CD4-positive, alpha-beta T cell treated with Interleukin-10 for 1 hour (primary cell): Measurements from ENCODE around the gene CTNNB1.

Source experiments
- DNase-seq: peaks from one replicate; pipeline ENCODE4 v3.0.0-alpha.2; 2020

Gene CTNNB1

DNA sequence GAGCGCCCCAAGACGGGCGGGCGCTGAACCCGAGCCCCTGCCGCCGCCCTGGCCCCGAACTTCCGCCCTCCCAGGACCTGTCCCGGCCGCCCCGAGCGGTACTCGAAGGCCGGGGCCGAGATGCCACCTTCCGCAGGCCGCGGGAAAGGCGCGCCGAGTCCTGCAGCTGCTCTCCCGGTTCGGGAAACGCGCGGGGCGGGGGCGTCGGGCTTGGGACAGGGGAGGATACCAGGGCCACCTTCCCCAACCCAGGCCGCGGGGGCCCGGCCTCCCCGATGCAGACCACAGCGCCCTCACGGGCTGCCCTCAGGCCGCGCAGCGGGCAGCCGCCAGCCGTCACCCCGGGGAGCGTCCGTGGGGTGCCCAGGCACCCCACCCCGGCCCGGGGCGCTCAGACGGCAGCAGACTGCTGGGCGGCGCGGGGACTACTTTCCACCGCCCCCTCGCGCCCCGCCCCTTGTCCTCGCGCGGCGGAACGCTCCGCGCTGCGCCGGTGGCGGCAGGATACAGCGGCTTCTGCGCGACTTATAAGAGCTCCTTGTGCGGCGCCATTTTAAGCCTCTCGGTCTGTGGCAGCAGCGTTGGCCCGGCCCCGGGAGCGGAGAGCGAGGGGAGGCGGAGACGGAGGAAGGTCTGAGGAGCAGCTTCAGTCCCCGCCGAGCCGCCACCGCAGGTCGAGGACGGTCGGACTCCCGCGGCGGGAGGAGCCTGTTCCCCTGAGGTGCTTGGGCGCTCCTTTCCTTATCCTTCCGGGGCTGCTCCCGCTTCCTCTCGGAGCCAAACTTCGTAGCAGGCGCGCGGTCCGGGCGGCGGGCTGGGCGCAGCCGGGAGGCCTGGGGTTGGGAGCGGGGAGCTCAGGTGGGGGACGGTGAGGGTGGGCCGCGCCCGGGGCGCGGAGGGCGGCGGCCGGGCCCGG is at the start of gene CTNNB1:
TSS of gene CTNNB1 (plus strand) at position 556 of the 916 bp plus-strand sequence. CDS start 24,564 bp downstream, outside the sequence.
- DNase-seq, result peak; percentile 94

DNA sequence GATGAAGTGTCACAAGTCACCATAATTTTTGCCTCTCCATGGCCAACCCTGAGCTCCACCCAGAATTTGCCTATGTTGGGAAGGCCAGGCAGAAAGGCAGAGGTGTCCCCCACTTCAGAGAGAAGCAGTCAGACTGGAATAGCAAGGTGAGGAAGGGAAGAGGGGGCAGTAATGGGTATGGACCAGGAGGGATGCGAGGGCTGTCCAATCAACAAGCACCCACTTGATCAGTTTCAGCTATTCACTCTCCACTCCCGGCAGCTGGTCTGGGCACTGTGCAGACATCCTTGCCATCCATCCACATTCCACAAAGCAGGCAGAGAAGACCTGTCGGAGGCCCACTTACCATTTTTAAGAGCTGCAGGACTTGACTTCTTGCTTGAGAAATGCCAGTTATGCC is 43.5 kb upstream of the CTNNB1 start:
- no peak for DNase-seq

DNA sequence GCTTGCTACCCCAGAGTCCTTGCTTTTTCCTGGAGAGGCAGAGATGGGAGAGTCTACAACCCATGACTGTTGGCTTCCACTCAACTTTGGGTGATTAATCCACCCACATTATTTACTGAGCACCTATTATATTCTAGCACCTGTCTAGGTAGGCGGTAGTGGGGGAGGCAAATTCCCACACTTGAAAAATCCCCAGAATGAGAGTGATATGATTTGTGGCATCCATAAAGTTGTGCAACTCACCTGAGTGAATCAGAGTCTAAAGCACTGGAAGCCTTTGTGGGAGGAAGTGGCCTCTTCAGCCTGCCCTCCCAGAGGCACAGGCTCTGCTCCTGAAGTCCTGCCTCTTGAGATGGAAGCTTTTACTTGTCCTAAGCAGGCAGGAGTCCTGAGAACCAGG is 40.4 kb upstream of the CTNNB1 start:
- no peak for DNase-seq

DNA sequence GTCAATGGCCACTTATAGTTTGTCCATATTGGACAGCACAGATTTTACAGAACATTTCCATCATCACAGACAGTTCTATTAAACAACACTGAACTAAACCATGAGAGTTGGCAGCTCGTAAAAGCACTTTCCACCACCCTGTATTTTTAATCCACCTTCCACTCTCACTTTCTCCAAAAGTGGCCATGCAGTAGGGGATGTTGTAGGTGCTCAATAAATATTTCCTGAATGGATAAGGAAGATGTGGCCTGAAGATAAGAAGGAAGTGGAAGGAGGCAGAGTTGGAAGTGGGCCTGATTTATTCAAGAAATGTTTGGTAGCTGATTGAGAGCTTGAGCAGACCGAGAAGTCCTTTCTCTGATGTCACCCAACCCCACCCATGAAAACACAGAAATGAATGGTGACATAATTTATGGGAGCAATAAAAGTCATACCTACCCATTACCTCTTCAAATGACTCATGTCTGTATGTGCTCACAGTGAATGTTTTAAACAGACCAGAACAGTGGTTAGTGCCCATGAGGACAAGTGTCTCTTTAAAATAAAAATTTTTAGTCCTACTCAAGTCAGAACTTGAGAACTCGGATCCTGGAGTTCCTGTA is 39.6 kb upstream of the CTNNB1 start:
- DNase-seq, result no peak

DNA sequence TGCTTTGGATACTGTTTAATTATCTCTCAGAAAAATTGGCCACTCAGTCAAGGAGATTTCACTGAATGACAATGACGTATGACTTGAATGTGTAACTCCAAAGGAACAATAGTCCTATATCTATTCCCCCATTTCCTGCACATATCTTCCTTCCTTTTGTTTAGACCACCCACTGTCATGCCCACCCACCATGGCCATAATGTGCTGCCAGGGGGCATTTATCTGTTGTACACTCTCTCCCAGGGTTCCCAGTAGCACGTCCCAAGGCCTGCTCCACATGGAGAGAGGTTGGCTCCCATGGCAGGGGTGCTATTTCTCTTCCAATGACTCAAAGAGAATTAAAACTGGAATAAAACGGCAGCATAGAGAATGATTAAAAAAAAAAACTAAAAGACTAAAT is 36.8 kb upstream of the CTNNB1 start:
- no peak for DNase-seq

DNA sequence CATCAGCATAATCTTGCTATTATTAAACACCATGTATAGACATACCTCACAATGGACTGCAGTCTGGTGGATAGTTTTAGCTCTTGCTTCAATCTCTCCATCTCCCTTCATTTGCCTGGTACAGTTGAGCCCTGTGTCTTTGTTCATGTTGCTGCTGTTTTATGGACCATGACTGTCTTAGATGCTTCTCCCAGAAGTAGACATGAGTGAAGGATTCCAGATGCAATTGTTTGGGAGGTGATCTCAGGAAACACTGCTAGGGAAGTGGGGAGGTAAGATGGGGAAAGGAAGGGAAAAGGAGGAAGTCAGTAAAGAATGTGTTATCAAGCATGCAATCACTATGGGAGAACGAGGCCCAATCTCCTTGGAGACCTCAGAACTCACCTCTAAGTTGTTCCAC is 36.3 kb upstream of the CTNNB1 start:
- no peak for DNase-seq

DNA sequence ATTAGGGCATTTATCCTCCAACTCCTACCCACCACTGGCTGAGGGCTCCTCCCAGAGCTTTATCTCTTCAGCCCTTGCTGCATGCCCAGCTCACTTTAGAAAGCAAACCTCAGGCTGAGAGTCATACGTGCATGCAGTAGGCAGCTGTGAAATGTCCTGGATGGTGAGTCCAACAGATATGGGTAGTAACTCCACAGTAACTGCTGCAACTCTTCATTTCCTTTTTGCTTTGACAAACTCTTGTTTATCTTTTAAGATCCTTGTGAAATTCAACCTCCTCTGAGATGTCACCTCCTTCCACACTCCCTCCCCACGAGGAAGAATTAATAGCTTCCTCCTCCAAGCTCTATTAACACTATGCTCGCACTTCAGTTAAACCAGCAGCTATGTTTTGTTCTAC is 35.9 kb upstream of the CTNNB1 start:
- DNase-seq, result no peak

DNA sequence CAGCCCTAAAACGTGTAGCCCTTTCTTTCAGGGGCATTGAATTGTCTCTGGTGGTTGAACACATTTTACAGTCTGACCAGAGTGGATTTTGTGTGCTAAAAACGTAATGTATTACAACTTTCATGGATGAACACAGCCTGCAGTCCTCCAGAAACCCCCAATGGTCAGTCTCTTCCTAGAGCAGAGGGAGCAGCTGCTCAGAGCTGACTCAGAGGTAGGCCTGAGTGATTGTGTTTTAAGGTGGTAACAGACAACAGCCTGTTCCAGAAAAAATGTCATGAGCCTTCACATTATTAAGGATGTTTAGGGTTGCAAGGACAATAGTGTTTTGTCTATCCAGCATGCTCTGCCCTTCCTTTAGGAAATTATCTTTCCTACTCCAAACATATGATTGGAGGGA is 34.5 kb upstream of the CTNNB1 start:
- no peak for DNase-seq

DNA sequence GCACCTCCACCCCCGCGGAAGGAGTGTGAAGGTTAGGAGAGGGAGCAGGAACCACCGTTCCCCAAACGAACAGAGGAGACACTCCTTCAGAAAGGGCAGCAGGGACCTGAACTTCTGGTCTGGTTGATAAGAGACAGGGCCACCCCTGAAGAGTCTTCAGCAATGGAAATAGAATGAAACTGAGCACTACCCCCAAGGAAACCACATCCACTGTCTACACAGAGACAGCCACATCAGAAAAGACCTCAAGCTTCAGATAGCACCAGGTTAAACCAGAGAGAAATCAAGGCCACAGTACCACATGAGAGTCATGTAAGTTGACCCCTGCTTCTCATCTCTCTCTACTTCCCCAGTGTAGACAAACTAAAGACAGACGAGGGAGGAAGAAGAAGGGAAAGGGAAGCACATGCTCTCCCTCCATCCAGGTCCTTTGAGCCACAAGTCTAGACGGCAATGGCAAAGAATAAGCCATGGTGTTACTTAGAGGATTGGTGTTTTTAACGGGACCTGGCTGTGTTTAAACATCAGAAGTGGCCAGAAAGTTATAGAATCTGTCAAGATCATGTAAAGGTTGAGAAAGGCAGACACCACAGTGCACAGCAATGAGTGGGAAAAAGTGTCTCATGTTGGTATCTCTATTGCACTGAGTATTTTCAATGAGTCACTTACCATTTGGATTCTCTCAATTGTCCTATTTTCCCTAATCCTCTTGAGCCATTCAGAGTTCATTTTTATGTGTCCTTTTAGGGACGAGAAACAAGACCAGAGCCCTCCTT is 31.4 kb upstream of the CTNNB1 start:
- no peak for DNase-seq

DNA sequence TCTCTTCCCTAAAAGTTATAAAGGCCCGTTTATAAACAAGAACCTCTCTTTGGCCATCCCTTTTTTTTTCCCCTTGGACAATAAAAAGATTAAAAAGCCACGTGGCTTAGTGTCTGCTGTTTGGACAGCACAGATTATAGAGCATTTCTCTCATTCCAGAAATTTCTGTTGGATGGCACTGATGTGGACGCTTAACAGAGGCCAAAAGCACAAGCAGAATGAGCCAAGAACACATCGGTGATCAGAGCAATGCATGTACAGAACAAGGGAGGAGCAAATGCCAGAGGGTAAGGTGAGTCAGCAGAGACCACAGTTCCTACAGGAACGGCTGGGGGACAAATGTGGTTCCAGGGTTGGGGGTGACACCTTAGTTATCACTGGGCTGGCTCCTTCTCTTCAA is 30.3 kb upstream of the CTNNB1 start:
- DNase-seq, result no peak

DNA sequence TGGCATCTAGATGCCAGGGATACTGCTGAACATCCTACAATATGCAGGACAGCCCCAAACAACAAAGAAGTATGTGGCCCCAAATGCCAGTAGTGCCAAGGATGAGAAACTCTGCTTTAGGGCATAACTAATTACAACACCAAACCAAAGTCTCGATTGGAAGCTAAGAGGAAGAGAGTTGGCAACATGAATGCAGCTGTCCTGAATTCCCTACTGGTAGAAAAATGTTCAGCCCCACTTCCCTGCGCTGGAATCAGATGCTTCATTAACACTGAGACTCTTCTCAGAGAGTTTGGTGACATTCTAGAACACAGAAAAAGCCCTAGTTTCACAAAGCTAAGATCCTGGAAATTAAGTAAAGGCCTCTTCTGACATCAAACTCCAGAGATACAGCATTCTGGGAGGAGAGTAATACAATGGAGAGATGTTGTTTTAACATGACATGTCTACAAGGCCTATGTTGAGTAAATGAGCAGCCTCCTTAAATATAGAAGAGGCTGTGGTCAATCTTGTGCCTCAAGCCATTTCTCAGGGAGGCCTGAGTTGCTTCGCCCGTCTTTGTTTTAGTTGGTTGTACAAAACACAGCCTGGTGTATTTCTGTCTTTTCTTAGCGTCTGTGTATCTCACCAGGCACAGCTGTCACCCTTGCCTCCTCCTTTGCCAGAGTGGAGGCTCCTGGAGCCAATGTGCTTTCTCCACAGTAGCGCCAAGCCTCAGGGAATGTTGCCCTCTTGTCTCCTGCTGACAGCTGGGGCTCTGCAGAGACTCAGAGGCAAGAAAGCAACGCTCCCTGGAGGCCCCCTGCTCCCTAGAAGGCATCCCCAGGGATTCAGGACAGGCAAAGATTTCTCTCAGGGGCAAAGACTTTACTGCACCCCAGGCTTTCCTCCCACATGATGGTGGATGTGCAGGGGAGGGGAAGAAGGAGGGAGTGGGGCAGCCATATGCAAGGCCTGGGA is 25.1 kb upstream of the CTNNB1 start:
- DNase-seq, result no peak

DNA sequence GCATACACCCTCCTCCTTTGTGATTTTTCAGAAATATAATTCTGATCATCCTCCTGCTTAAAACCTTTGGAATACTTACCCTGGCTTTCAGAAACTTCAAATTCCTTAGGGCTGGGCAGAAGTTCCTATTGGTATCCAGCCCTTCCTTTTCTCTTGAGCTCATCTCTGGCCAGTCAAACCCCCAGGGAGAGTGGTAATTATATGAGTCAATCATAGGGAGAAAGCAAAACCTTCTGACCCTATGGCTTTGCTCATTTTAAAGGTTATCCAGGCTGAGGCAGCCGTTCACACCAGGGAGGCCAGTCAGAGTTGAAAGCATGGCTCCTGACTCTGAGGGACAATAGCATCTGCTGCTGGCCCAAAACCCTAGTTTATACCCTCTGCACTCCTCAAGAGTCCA is 23.9 kb upstream of the CTNNB1 start:
- no peak for DNase-seq

DNA sequence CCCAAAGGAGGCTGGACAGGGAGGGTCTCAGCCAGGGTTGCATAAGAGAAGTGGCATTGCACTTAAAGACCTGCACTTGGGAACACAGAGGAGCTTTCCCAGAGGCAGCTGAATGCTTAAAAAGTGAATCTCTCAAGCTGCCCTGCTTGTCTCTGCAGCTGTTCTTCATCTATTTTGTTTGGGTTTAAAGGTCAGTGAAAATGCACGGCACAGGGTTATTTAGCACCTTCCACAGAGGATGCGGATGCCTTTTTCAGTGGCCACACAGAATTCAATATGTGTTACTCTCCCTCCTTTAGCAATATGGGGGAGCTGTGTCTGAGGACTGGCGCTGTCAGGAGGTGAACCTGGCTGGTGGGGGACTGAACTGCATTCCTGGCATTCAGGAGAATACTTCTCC is 22.7 kb upstream of the CTNNB1 start:
- no peak for DNase-seq

DNA sequence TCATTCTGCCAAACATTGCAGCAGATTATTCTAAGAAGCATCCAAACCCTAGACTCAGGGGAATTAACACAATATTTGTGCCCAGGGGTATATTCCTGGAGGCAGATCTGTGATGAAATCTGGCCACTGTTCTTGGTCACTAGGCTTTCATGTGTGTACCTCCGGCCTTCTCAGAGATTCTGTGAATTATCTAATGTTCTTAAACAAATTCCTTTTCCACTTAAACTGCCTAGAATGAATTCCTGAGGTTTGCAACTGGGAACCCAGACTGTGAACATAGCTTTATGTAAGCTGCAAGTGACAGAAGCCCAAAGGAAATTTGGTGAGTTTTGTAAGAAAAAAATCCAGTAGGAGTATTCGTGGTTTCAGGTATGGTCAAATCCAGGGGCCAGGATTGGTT is 20.7 kb upstream of the CTNNB1 start:
- no peak for DNase-seq

DNA sequence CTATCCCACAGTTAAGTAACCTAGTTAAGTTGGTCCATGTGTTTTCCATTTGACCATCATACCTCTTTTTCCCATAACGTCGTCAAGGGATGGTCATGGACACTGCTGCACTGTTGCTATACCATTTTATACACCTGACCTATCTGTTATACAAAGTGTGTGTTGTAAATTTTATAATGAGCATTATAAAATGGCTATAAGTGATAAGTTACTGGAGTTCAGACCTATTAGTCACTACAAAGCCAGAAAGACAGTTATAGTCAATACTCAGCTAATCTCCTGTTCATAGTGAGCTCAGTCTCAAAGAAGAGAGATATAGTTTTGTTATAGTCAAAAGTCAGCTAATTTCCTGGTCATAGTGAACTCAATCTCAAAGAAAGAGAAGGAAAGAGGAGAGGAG is 18.9 kb upstream of the CTNNB1 start:
- no peak for DNase-seq

DNA sequence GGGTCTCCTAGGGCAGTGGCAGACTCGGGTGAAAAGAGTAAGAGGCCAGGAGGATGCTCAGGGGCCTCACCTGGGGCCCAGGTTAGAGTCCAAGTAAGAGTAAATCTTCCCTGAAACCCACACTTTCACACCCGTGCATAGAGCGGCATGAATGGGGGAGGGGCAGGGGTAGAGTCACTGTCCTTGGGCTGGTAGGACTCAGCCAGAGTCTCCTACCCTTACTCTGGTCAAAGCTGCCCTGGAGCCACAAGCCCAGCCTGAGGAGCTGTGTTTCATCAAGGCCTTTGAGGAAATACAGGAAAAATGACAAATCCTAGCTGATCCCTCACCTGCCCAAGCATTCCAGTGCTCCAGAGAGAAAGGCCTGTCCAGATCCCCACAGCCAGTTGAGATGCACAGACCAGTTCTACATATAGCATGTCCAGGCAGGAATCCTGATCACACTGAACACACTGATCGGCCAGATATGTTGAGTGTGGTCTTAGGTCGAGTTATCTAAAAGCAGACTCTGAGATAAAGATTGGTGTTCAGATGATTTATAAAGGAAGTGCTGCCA is 16.7 kb upstream of the CTNNB1 start:
- no peak for DNase-seq

DNA sequence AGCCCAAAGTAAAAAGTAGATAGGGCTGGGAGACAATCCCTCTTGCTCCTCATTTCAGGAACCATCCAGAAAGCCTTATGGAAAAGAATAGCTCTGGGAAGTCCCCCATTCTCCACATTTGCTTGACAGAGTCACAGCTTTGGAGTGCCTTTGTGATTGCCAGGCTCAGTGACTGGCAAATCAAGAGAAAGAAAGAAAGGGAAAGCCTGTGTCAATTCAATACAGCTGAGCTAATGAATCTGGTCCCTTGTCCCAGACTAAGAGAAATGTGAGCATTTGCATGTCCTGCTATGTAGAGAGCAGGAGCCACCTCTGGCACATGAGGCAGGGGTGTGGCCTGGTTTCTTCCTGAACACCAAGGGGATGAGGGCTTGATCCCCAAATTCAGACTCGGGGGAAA is 14.9 kb upstream of the CTNNB1 start:
- DNase-seq, result no peak

DNA sequence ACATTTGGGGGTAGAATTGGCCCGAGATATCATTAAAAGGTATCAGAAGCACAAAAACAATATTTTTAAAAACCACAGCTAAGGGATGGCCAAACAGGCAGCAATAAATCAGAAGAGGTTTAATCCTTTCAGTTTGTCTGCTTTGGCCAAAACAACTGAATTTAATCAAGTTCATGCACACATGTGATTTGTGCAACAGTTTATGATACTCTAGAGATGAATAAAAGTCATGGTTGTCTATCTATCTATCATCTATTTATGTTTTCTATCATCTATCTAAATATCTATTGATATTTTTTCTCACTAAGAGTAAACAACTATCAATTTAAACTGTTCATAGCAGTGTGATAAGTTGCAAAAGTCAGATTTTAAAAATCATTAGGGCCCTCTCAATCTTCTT is 13.0 kb upstream of the CTNNB1 start:
- no peak for DNase-seq

DNA sequence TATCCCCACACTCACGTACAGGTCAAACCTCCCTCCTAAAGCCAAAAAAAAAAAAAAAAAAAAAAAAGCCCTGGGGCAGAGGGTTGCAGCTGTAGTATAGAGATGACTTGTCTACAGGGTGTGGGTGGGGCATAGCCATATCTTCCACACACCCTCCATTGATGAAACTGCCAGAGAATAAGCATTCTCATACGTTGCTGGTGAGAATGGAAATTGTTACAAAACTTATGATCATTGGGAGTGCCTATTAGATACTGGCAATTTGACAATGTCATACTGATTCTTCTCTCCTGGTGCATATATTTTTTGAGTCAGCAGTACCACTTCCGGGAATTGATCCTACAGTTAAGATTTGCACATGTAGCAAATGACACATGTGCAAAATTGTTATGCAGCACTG is 11.0 kb upstream of the CTNNB1 start:
- DNase-seq, result no peak

DNA sequence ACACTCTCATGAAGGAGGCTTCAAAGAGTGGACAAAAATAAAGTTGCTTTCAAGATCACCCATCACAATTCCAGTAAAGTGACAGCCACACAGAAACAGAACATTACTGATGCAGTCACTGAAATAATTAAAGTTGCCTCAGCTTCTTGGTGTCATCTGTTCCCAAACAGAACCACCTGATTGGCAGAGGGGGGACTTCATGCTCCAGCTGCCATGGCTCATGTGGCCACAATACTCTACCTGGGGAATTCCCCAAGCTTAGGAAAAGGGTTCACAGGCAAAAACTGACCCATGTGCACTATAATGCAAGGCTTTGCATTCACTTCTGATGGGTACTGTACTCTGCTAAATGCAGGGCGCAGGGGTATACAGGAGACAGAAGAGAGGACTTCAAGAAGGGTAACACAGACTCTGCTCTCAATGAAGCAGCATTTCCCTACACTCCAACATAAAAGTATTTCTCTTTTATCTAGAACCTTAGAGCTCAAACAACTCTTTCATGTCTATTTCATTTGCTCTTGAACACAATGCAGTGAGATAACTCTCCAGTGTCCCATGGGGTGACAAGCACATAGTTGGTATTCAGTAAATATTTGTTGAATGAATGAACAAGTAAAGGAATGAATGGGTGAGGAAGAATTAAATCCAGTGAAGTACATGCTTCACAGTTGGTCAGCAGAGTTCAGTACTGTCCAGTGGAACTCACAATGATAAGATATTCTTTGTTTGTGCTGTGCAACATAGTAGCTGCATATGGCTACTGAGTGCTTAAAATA is 8.6 kb upstream of the CTNNB1 start:
- DNase-seq, result no peak

DNA sequence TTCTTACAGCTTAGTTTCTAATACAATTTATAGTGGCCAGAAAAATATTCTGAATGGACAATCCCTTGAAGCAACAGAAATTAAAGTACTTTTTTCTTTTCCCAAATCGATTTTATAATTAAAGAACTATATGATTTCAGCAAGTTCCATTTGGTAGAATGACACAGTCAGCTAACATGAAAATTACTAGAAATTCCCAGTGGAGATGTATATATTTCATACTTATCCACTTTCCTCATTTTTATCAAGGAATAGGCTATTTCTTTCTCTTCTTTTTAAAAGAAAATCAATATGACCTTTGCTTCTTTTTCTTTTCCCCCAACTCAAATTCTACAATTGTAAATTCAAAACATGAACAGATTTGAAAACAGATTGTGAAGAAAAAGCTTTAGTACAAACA is 6.4 kb upstream of the CTNNB1 start:
- no peak for DNase-seq
